Epithelial cell of prostate (primary cell): ENCODE measurements around the gene RABGAP1L.
"Not testable (repeated sequence)": the region's sequence is repeated elsewhere in the genome, so short reads cannot be mapped to it uniquely, and the experiment has no call there.

Experiments
- DNase-seq: peaks from one replicate; pipeline ENCODE4 v3.0.0-alpha.2; 2011; ENCODE audit warnings: low read depth, low spot score
- H3K27ac ChIP-seq: fragments of 450-650 bp; 2 replicates; pipeline ENCODE4 v1.5.1; 2017; ENCODE audit warnings: mild to moderate bottlenecking

Gene RABGAP1L

GRCh38 chr1:174230399-174230798 is 71.1 kb downstream of the RABGAP1L start:
- H3K27ac ChIP-seq: no peak overlapping the region
- no peak for DNase-seq

- no peak overlapping the region for H3K27ac ChIP-seq
- DNase-seq: no peak
These were observed 73.4 kb downstream of the RABGAP1L start for GRCh38 chr1:174232761-174233160.

GRCh38 chr1:174238845-174239501 is 79.7 kb downstream of the RABGAP1L start:
- peak overlapping the region; percentile 94 for H3K27ac ChIP-seq
- DNase-seq: peak; percentile 20

GRCh38 chr1:174239541-174239940 is 80.2 kb downstream of the RABGAP1L start:
- H3K27ac ChIP-seq: peak overlapping the region; percentile 94
- no peak for DNase-seq

GRCh38 chr1:174242856-174243255 is 83.5 kb downstream of the RABGAP1L start:
- DNase-seq: no peak
- H3K27ac ChIP-seq: no peak overlapping the region

GRCh38 chr1:174243451-174244000 is 84.2 kb downstream of the RABGAP1L start:
- DNase-seq: no peak
- H3K27ac ChIP-seq: no peak overlapping the region

- no peak for DNase-seq
These were observed 84.7 kb downstream of the RABGAP1L start for GRCh38 chr1:174244017-174244416.

GRCh38 chr1:174247472-174247871 is 88.2 kb downstream of the RABGAP1L start:
- H3K27ac ChIP-seq: no peak overlapping the region
- no peak for DNase-seq

More at GRCh38 chr1:174244017-174244416, 84.7 kb downstream of the RABGAP1L start:
- H3K27ac ChIP-seq: no peak overlapping the region

GRCh38 chr1:174248041-174248440 is 88.7 kb downstream of the RABGAP1L start:
- no peak overlapping the region for H3K27ac ChIP-seq
- DNase-seq: no peak

- not testable (repeated sequence) for H3K27ac ChIP-seq, DNase-seq
These were observed 97.1 kb downstream of the RABGAP1L start for GRCh38 chr1:174256386-174256785.

- no peak for DNase-seq
- H3K27ac ChIP-seq: no peak overlapping the region
These were observed 98.8 kb downstream of the RABGAP1L start for GRCh38 chr1:174258148-174258550.

- H3K27ac ChIP-seq: no peak overlapping the region
- DNase-seq: peak; percentile 26
These were observed 103.3 kb downstream of the RABGAP1L start for GRCh38 chr1:174262349-174263241.

- no peak for DNase-seq
- no peak overlapping the region for H3K27ac ChIP-seq
These were observed 106.0 kb downstream of the RABGAP1L start for GRCh38 chr1:174265282-174265681.

GRCh38 chr1:174266476-174266875 is 107.2 kb downstream of the RABGAP1L start:
- no peak overlapping the region for H3K27ac ChIP-seq
- DNase-seq: no peak

- no peak overlapping the region for H3K27ac ChIP-seq
- no peak for DNase-seq
These were observed 107.8 kb downstream of the RABGAP1L start for GRCh38 chr1:174266991-174267612.

- DNase-seq: no peak
- H3K27ac ChIP-seq: no peak overlapping the region
These were observed 110.8 kb downstream of the RABGAP1L start for GRCh38 chr1:174269989-174270651.

- no peak for DNase-seq
- no peak overlapping the region for H3K27ac ChIP-seq
These were observed 113.9 kb downstream of the RABGAP1L start for GRCh38 chr1:174273190-174273589.

GRCh38 chr1:174273776-174274175 is 114.5 kb downstream of the RABGAP1L start:
- no peak for DNase-seq
- H3K27ac ChIP-seq: no peak overlapping the region

- no peak overlapping the region for H3K27ac ChIP-seq
- no peak for DNase-seq
These were observed 115.1 kb downstream of the RABGAP1L start for GRCh38 chr1:174274452-174274851.

- H3K27ac ChIP-seq: no peak overlapping the region
- no peak for DNase-seq
These were observed 115.6 kb downstream of the RABGAP1L start for GRCh38 chr1:174274884-174275283.
